HUES48 (cell line): ENCODE data around the gene MBOAT7.

Experiments used
- H3K27ac ChIP-seq: one replicate; pipeline ENCODE4 v1.7.0; 2013; ENCODE audit warnings: low read depth, low read length, inconsistent platforms
- H3K27me3 ChIP-seq: 2 replicates; pipeline ENCODE4 v1.6.1; 2013; ENCODE audit warnings: mild to moderate bottlenecking, low read length; ENCODE audit not compliant: control insufficient read depth, insufficient read depth
- H3K36me3 ChIP-seq: 2 replicates; pipeline ENCODE4 v1.6.1; 2013; ENCODE audit warnings: low read length; ENCODE audit not compliant: control insufficient read depth, insufficient read depth
- H3K4me1 ChIP-seq: 2 replicates; pipeline ENCODE4 v1.6.1; 2013; ENCODE audit warnings: mild to moderate bottlenecking, low read length; ENCODE audit not compliant: control insufficient read depth, insufficient read depth
- H3K4me3 ChIP-seq: 2 replicates; pipeline ENCODE4 v1.5.1; 2013; ENCODE audit warnings: mild to moderate bottlenecking, low read depth, low read length
- H3K9ac ChIP-seq: 2 replicates; pipeline ENCODE4 v1.6.1; 2013; ENCODE audit warnings: mild to moderate bottlenecking, low read depth, low read length, moderate library complexity
- H3K9me3 ChIP-seq: 2 replicates; pipeline ENCODE4 v1.6.1; 2013; ENCODE audit warnings: low read length; ENCODE audit not compliant: control insufficient read depth, insufficient read depth

Gene MBOAT7

GRCh38 chr19:54136864-54137698, 52.3 kb downstream of the MBOAT7 start:
- peak overlapping the region; percentile 95 for H3K27ac ChIP-seq
- no peaks in the 10 kb centered on the region for H3K9me3 ChIP-seq
- H3K4me3 ChIP-seq: peak overlapping the region; percentile 75

DNA sequence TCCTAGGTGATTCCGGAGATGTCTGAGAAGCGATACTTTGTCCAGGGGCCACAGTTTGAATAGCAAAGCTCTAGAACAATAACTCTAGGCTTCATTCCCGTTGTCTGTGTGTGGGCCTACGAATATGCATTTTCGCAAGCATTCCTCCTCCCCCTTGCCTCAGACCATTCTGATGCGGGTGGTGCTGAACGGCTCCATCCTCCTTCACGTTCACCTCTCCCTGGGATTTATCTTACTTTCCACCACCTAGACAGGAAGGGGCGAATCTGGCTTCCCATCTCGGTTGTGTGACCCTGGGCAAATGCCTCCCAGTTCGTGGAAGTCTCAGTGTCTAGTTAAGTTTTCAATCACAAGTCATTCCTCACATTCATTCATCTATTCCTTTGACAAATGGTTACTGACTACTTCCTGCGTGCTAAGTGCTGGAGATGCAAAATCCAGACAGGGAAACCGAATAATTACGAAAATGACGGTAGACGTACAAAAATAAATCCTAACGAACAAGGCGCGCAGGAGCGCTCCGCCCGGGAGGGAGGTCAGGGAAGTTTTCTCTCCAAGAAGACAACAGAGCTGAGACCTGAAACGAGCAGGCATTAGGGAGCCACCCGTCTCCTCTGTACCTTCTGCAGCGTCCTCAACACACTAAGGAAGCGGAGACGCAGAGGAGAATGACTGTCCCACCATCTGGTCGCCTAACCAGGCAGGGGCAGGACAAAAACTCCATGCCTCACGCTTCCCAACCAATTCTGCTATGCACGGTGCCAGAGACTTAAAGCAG, 53.1 kb downstream of the MBOAT7 start:
- Histone ChIP-seq H3K4me1 (peaks cover 7% of the 10 kb centered on the region), H3K9ac (peak overlapping the region; percentile 56), H3K36me3 (peaks cover 31% of the 10 kb centered on the region), H3K27me3 (no peaks in the 10 kb centered on the region), H3K9me3 (no peaks in the 10 kb centered on the region), H3K4me3 (peak overlapping the region; percentile 75), H3K27ac (peak overlapping the region; percentile 90)

More at GRCh38 chr19:54136864-54137698, 52.3 kb downstream of the MBOAT7 start:
- Histone ChIP-seq H3K36me3 (peaks cover 31% of the 10 kb centered on the region), H3K4me1 (peaks cover 7% of the 10 kb centered on the region), H3K9ac (peak overlapping the region; percentile 56), H3K27me3 (no peaks in the 10 kb centered on the region)

- no peaks in the 10 kb centered on the region for H3K9me3 ChIP-seq
- no peaks in the 10 kb centered on the region for H3K27me3 ChIP-seq
- peaks cover 7% of the 10 kb centered on the region for H3K4me1 ChIP-seq
- no peak overlapping the region for H3K4me3 ChIP-seq
- no peak overlapping the region for H3K27ac ChIP-seq
- H3K9ac ChIP-seq: no peak overlapping the region
- peaks cover 27% of the 10 kb centered on the region for H3K36me3 ChIP-seq
Measured at GRCh38 chr19:54133957-54134590, 55.3 kb downstream of the MBOAT7 start.

- Histone ChIP-seq H3K9me3 (no peaks in the 10 kb centered on the region), H3K4me1 (peaks cover 7% of the 10 kb centered on the region; the same call in 1 of the 2 replicates), H3K4me3 (no peak overlapping the region), H3K36me3 (peaks cover 31% of the 10 kb centered on the region), H3K27me3 (no peaks in the 10 kb centered on the region), H3K9ac (no peak overlapping the region), H3K27ac (no peak overlapping the region)
Measured at GRCh38 chr19:54133312-54133956, 55.9 kb downstream of the MBOAT7 start.

- Histone ChIP-seq H3K9me3 (no peaks in the 10 kb centered on the region), H3K27me3 (no peaks in the 10 kb centered on the region), H3K36me3 (peaks cover 64% of the 10 kb centered on the region), H3K4me1 (no peaks in the 10 kb centered on the region), H3K27ac (no peak overlapping the region), H3K9ac (no peak overlapping the region), H3K4me3 (no peak overlapping the region)
Measured at GRCh38 chr19:54129617-54129996, 59.8 kb downstream of the MBOAT7 start.

DNA sequence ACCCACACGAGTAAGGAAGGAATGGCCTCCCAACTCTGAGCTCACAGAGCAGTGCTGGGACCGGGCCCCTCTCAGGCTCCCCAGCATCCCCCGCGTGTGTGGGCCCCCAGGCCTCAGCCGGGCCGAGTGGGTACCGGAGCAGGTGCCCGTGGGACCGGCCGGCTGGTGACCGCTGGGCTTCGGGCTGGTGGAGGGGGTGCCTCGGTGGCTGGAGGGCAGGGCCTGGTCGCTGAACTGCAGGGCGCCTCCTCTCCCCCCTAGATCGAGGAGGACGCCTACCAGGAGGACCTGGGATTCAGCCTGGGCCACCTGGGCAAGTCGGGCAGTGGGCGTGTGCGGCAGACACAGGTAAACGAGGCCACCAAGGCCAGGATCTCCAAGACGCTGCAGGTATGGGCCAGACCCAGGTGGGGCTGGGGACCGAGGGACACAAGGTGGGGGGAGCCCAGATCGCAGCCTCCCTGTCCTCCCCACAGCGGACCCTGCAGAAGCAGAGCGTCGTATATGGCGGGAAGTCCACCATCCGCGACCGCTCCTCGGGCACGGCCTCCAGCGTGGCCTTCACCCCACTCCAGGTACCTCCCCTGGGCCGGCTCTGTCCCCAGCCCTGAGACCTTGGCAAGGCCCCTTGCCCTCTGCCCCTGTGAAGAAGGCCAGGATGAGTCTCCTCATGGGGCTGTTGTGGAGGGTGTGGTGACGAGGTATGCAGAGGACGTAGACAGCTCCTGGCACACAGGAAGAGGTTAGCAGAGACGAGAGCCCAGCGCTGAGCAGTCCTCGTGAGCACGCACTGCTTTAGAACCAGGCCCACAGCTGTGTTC, 60.4 kb downstream of the MBOAT7 start:
- Histone ChIP-seq H3K36me3 (peaks cover 70% of the 10 kb centered on the region), H3K27ac (no peak overlapping the region)

DNA sequence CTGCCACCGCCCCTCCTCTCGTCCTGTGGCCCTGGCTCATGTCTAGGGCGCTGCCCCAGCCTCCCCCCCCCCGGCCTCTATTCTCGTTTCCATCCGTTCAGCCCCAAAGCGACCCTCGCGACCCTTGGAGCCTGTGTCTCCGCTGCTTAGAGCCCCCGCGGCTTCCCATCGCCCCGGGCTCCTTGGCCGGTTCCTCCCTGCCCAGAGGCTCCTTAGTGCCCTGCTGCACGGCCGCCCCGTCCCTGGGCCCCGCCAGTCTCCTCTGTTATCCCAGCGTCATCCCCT, 61.0 kb downstream of the MBOAT7 start:
- no peaks in the 10 kb centered on the region for H3K9me3 ChIP-seq
- no peak overlapping the region for H3K9ac ChIP-seq
- no peak overlapping the region for H3K27ac ChIP-seq
- no peaks in the 10 kb centered on the region for H3K27me3 ChIP-seq
- no peaks in the 10 kb centered on the region for H3K4me1 ChIP-seq
- no peak overlapping the region for H3K4me3 ChIP-seq
- H3K36me3 ChIP-seq: peaks cover 76% of the 10 kb centered on the region

More for the DNA sequence above, 60.4 kb downstream of the MBOAT7 start:
- H3K9me3 ChIP-seq: no peaks in the 10 kb centered on the region
- no peak overlapping the region for H3K4me3 ChIP-seq
- H3K27me3 ChIP-seq: no peaks in the 10 kb centered on the region
- no peaks in the 10 kb centered on the region for H3K4me1 ChIP-seq
- H3K9ac ChIP-seq: no peak overlapping the region

DNA sequence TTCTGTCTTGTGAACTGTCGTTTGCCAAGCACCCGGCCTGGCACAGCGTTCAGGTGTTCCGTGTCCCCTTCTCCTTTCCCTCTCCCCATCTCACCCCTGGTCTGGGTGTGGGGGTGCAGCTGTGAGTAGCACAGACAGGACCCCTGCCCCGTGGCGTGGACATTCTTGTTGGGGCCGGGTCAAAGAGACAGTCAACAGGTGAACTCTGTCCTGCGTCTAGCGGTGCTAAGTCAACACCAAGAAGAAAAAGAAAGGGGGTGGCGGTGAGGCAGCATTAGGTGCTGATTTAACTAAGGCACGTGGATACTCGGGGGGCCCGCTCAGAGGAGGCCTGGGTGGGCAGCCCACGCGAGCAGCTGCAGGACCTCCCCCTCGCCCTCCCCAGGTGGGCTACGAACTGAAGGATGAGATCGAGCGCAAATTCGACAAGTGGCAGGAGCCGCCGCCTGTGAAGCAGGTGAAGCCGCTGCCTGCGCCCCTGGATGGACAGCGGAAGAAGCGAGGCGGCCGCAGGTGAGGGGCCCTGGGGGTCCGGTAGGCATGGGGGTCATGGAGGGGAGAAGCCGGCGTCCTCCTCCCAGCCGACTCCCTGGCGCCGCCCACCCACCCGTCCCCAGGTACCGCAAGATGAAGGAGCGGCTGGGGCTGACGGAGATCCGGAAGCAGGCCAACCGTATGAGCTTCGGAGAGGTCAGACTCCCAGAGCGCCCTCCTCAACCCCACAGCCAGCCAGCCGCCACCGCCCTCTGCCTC, 61.5 kb downstream of the MBOAT7 start:
- H3K4me1 ChIP-seq: no peaks in the 10 kb centered on the region
- H3K27ac ChIP-seq: no peak overlapping the region
- H3K4me3 ChIP-seq: no peak overlapping the region
- no peaks in the 10 kb centered on the region for H3K9me3 ChIP-seq
- no peak overlapping the region for H3K9ac ChIP-seq
- H3K36me3 ChIP-seq: peaks cover 81% of the 10 kb centered on the region
- no peaks in the 10 kb centered on the region for H3K27me3 ChIP-seq

DNA sequence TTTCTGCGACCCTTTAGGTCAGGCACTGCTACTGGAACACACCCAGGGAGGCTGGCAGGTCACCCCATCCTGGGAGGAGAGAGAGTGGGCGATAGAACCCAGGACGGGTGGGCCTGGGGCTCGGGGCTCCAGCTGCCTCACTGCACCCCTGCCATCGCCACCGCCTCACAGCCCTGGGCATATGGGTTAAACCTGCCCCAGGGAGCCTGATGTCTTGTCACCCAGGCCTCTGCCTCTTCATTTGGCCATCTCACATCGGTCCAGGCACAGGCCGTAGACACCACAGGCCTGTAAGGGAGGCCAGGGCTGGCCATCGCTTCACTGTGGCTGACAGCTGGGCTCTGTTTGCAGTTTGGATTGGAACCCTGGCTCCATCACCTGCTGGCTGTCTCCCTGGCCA, 63.7 kb downstream of the MBOAT7 start:
- Histone ChIP-seq H3K4me3 (no peak overlapping the region), H3K36me3 (peaks cover 86% of the 10 kb centered on the region), H3K27ac (no peak overlapping the region)

DNA sequence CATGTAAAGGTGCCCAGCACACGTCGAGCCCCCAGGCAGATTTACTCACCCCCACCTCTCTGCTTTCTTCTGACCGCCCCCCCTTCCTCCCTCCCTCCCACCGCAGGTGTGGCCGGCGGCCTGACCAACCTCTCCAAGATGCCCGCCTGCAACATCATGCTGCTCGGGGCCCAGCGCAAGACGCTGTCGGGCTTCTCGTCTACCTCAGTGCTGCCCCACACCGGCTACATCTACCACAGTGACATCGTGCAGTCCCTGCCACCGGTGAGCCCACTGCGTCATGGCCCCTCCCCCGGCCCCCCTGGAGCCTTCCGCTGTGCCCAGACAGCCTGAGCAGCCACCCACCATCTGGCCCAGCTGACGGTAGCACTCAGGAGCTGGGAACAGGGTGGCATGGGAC, 65.0 kb downstream of the MBOAT7 start:
- Histone ChIP-seq H3K27me3 (no peaks in the 10 kb centered on the region), H3K9me3 (no peaks in the 10 kb centered on the region), H3K4me3 (no peak overlapping the region), H3K4me1 (no peaks in the 10 kb centered on the region), H3K9ac (no peak overlapping the region), H3K27ac (no peak overlapping the region), H3K36me3 (peaks cover 91% of the 10 kb centered on the region)

More for the DNA sequence above, 63.7 kb downstream of the MBOAT7 start:
- Histone ChIP-seq H3K27me3 (no peaks in the 10 kb centered on the region), H3K9me3 (no peaks in the 10 kb centered on the region), H3K4me1 (no peaks in the 10 kb centered on the region), H3K9ac (no peak overlapping the region)
